Measurements from ENCODE around the gene RPS21.

RPS21 gene

GRCh38 chr20:62400021-62400420 is 13.1 kb downstream of the RPS21 start:
- no peak for DNase-seq

GRCh38 chr20:62400541-62400940 is 13.6 kb downstream of the RPS21 start:
- no peak for DNase-seq

DNA sequence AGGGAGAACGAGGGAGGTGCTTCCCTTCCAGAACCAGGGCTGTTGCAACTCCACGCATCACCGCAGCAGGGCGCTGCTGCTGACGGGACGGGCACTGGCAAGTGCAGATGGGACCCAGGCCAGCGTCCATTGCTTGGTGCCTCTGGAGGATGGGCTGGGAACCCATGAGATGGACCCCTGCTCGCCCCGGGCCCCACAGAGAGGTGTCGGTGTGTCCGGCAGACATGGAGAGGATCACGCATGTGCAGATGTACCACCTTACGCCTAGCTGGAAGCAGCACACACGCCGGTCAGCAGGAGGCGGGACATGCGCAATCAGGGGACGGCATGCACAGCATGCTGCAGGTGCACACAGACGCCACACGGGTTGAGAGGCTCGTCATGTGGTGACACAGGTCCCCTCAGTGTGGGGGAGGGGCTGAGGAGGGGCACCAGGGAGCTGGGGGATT is 14.5 kb downstream of the RPS21 start:
- no peak for DNase-seq

GRCh38 chr20:62402456-62403150 is 15.7 kb downstream of the RPS21 start:
- no peak for DNase-seq

- no peak for DNase-seq
These were observed 16.4 kb downstream of the RPS21 start for GRCh38 chr20:62403331-62403730.

DNA sequence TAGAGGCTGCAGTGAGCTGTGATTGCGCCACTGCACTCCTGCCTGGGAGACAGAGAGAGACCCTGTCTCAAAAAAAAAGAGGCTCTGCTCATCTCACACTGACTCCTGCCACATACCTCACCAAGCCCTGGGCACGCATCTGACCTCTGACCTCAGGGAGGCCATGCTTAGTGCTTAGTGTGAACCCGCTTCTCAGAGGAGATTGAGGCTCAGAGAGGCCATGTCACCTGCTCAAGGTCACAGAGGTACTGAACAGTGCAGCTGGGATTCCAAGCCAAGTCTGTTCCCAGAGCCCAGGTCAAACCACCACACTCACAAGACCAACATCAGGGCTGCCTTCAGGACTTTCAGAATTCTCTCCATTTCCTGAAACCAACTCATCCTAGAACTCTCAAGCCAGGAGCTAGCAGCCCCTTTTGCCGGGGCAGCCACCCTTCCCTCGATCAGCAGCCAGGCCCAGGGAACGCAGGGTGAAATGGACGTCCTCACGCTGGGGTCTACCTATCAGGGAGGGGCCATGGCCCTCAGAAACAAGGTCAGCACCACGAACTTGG is 17.3 kb downstream of the RPS21 start:
- no peak for DNase-seq

DNA sequence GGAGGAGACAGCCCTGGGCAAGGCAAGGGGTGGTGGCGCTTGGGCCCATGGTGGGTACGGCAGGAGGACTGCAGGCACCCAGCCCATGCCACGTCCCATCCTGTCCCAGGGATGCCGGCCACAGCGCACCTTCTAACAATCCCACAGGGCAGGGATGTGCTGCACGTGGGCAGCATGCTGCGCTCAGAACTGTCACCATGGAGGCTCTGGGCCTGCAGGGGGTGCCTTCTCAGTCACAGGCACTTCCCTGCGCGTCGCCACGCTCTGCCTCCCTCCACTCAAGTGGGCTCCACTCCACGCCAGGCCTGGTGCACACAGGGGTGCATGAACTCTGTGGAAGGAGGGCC is 17.8 kb downstream of the RPS21 start:
- no peak for DNase-seq

GRCh38 chr20:62405108-62405980 is 18.4 kb downstream of the RPS21 start:
- DNase-seq: peak; percentile 28

DNA sequence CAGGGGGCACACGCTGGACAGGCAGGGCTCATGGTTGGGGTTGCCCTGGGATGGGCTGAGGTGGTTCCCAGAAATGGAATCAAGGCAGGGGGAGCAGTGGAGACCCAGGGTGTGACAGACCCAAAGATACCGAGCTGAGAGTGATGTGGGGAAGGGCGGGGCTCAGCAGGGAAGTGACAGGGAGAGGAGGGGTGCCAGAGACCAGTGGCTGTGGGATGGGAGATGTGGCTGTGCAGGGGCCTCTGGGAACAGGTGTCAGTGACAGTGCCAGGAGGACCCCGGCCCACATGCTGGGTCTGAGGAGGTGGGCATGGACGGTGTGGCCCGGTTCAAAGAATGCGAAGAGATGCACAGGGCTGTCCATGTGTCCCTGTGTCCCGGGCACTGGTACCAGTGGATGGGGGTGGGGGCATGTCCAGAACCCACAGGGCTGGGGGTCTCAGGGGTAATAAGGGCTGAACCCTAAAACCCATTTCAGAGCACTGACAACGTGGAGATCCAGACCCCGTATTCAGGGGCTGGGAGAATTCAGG is 19.1 kb downstream of the RPS21 start:
- no peak for DNase-seq

DNA sequence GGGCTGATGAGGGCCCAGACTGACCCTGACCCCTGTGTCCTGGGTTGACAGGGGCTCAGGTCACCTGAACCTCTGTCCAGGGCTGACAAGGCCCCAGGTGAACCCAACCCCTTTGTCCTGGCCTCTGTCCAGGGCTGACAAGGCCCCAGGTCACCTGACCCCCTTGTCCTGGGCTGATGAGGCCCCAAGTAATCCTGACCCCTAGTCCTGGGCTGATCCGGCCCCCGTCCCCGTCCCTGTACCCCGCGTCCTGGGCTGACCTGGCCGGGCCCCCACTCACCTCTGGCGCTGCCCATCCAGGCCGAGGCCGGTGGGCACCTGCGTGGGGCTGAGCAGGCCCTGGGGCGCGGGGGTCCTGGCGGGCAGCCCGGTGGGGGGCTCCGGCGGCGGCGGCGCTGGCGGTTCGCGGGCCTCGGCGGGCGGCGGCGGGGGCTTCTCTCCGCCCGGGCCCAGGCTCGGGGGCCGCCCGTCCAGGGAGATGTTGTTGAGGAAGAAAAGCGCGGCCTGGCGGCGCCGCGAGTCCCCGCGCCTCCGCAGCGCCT is 19.8 kb downstream of the RPS21 start:
- no peak for DNase-seq

GRCh38 chr20:62407221-62407992 is 20.5 kb downstream of the RPS21 start, which contains the start of gene CABLES2:
Gene CABLES2 (minus strand): TSS chr20:62407285. CDS start chr20:62407276, 9 bp downstream.
- DNase-seq: peak; percentile 92

GRCh38 chr20:62408055-62408454 is 21.2 kb downstream of the RPS21 start:
- no peak for DNase-seq

- DNase-seq: no peak
These were observed 21.7 kb downstream of the RPS21 start for GRCh38 chr20:62408640-62409039.

DNA sequence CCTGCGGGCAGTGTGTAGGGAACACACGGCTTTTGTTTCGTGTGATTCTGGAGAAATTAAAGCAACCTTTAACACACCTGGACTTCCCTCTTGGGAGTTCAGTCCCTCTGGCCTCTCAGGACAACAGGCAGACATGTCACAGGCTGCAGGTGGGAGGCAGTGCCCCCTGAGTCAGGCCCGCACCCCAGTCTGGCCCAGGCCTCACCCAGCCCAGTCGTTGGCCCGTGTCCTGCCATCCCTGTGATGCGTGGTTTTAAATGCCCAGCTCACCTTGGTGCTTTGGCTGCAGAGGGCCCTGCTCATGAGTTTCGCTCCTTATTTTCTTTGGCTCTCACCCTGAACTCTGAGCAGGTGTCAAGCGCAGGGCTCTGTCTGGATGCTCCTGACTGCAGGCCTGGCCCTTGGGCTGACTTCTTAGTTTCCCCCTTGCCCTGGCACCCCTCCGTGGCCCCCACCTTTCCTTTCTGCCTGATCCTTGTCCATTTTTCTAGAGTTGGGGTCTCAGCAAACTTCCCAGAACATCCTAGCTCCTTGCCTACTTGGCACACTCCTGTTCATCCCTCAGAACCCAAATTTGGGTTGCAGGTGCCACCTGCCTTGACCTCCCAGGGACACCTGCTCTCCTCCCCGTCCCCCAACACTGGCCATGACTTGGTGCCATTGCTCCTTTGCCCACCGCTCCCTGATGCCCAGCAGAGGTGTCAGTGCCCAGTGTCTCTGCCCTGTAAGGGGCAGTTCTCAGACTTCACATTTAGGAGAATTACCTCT is 22.4 kb downstream of the RPS21 start:
- no peak for DNase-seq

DNA sequence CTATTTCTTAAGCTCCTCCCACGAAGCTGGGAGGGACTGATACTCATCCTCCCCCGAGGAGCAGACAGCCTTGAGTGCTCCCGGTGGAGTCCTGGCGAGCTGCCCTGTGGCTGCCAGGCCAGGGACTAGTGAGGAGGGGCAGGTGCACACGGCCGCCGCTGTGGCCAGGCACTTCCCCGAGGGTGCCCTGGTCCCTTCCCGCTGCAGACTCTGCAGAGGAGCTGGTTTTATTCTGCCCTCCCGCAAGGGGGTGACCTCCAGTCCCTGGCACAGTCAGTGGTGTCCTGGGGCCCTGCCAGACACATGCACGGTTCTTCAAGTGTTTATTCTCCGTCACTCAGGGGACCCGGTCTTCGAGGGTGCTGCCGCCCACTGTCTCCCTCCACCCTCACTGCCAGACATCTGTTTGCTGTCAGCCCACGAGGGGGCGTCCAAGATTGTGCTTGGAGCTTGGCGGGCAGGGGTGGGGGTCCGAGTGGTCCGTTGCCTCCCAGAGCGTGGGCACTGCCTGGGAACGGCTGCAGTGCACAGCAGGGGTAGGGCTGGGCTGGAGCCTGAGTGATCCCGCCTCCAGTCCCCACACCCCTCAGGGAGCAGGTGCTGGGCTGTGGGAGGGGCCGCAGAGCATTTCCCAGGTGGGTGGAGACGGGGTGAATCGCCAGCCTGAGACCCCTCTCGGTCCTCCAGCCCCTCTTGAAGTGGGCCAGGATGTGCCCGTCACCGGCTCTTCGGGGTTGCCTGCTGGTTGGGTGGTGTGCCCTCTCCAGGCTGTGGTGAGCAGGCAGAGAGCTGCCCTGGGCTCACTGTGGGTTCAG is 23.2 kb downstream of the RPS21 start:
- peak; percentile 10 for DNase-seq

DNA sequence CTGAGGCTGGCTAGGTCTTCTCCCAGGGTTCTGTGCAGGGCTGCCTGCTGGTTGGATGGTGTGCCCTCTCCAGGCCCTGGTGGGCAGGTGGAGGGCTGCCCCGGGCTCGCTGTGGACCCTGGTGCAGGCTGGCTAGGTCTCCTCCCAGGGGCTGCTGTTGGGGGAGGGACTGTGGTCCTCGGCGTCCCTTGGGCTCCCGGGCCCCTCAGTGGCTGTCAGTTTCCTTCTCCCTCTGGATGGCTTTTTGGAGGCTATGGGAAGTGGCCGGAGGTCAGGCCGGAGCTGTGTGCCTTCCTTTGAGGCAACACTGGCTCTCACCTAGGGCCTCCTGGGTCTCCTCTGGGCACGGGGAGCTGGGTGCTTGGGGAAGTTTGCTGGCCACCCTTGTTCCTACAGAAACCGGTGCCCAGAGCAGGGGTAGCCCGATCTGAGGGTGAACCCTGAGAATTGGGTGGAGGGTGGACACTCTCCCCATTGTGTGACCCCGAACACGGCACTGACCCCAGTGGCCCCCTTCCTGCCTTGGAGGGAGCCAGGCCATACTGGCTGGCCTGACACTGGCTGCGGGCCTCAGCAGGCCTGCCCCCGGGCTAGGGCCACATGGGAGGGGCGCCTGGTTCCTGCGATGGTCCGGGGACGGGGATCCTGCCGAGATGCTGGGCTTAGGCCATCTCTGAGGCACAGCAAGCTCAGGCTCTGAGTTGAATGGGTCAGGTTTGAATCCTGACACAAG is 24.0 kb downstream of the RPS21 start:
- DNase-seq: no peak

DNA sequence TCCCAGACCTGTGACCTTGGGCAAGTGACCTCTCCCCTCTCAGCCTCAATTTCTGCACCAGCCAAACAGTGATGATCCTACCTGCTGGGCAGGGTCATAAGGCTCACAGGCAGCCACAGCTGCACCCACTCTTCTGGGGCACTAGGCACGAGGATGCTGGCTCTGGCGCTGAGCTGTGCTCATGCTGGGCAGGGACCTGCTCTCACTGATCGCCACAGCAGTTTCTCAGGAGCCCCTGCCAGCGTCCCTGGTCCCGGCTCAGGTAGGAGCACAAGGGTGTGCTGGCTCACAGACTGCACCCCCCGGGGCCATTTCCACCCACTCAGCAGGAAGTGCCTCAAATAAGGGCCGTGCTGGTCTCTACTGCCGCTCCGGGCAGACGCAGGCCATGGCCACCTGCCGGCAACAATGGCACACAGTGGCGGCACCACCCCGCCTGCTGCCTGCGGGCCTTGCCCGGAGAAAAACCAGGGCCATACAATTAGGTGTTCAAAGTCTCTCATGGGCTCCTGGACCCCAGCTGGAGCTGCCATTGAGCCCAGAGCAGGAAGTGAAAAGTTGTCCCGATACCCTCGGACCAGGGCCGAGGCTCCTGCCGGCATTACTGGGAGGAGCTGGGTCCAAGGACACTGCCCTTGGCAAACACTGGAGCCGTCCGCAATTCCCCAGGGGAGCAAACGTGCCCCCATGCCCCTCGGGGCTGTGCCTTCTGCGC is 24.7 kb downstream of the RPS21 start:
- no peak for DNase-seq

DNA sequence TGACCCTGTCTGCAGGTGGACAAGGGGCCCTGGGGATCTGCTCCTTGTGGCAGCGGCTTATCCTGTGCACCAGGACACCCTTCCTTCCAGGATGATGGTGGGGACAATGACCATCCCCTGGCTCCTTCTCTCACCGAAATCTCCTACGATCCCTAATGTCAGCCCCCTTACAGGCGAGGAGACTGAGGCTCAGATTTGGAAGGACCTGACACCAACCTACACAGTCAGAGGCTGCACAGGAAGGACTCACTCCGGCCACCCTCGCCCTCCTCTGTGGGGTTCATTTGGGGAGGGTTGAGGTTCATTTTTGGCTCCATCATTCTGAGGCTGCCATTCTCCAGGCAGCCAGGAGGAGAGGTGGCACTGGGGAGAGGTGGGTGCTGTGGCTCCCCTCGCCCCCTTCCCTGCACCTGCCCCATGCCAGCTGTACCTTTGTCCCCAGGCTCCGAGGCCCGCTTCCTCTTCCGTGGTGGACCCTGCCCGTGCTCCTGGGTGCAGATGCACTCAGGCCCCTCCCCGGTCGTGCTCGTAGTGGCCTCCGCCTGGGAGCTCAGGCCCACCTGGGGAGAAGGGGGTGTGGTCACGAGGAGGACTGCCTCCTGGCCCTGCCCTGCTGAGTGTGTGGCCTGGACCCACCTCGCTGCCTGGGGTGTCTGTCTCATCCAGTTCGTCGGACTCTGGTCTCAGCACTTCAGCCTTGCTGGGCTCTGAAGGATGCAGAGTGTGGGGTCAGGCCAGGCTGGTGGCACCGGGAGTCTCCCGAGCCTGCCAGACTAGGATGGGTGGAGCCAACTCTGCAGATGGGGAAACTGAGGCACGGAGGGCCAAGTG is 25.5 kb downstream of the RPS21 start:
- DNase-seq: no peak
